ENCODE data around the gene TEKTIP1. TPM values are rescaled to one million over a fixed set of nuclear protein-coding genes. Genes with fewer than 3 reads are reported as not detected.

The TEKTIP1 gene
- total and polyA plus RNA-seq, 10 of the 15 experiments (the other 5 are each of a cell fraction or from before 2014, with no cell fraction given), result 0.18 to 2.6 (median 0.60) TPM; not detected in 5

DNA sequence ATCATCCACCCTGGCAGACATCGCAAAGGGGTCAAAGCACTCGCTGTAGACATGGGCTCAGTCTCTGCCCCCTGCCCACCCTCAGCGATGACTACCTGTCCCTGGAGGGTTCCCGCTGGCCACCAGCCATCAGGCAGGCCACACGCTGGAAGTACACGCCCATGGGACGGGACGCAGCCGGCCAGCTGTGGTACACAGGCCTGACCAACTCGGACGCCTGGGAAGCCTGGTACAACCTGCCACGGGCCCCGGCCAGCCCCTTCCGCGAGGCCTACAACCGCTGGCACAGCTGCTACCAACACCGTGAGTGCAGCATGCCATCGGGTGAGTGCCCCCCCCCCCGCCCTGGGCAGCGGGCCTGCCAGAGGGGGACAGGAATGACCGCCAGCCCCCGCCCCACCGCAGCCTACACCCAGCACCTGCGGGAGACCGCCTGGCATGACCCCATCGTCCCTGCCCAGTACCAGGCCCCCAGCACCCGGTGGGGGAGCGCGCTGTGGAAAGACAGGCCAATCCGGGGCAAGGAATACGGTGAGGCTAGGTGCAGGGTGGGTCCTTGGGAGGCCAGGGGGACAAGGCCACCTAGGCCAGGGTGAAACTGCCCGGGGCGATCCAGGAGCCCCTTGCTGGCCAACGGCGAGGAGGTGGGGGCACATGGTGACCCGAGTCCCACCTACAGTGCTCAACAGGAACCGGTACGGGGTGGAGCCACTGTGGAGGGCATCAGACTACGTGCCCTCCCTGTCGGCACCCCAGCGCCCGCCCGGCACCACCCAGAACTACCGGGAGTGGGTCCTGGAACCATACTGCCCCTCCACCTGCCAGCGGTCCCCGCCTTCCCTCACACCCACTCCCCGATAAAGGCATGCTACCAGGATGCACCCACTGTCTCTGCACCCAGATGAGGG, 4.4 kb downstream of the TEKTIP1 start (continued):
- TF ChIP-seq, protein P1, sequence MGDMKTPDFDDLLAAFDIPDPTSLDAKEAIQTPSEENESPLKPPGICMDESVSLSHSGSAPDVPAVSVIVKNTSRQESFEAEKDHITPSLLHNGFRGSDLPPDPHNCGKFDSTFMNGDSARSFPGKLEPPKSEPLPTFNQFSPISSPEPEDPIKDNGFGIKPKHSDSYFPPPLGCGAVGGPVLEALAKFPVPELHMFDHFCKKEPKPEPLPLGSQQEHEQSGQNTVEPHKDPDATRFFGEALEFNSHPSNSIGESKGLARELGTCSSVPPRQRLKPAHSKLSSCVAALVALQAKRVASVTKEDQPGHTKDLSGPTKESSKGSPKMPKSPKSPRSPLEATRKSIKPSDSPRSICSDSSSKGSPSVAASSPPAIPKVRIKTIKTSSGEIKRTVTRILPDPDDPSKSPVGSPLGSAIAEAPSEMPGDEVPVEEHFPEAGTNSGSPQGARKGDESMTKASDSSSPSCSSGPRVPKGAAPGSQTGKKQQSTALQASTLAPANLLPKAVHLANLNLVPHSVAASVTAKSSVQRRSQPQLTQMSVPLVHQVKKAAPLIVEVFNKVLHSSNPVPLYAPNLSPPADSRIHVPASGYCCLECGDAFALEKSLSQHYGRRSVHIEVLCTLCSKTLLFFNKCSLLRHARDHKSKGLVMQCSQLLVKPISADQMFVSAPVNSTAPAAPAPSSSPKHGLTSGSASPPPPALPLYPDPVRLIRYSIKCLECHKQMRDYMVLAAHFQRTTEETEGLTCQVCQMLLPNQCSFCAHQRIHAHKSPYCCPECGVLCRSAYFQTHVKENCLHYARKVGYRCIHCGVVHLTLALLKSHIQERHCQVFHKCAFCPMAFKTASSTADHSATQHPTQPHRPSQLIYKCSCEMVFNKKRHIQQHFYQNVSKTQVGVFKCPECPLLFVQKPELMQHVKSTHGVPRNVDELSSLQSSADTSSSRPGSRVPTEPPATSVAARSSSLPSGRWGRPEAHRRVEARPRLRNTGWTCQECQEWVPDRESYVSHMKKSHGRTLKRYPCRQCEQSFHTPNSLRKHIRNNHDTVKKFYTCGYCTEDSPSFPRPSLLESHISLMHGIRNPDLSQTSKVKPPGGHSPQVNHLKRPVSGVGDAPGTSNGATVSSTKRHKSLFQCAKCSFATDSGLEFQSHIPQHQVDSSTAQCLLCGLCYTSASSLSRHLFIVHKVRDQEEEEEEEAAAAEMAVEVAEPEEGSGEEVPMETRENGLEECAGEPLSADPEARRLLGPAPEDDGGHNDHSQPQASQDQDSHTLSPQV (IDR thresholded peaks at IDR 0.05), result no peak
- TF ChIP-seq ETV6 (conservative IDR thresholded peaks at IDR 0.05 in 1 of 2, IDR thresholded peaks at IDR 0.05 in 1 of 2; ENCODE audit: borderline replicate concordance in 1 of 2, low read depth in 1 of 2), result no peak
- no peak for TF ChIP-seq TCF3 (IDR thresholded peaks at IDR 0.05; ENCODE audit: borderline replicate concordance, insufficient read depth, low read depth, low read length)
- no peak for TF ChIP-seq POLR2AphosphoS2 (IDR thresholded peaks at IDR 0.05; ENCODE audit: low read depth, low read length)
- no peak for TF ChIP-seq YY1 (IDR thresholded peaks at IDR 0.05; ENCODE audit: low read depth, low read length)
- no peak; the same call in none of the 2 replicates for TF ChIP-seq POLR2A (IDR thresholded peaks at IDR 0.05; ENCODE audit: low read depth, low read length)
- TF ChIP-seq HDGF (IDR thresholded peaks at IDR 0.05), result no peak
- TF ChIP-seq BCL11A (IDR thresholded peaks at IDR 0.05; ENCODE audit: low read depth, low read length), result no peak
- no peak for TF ChIP-seq CTCF (IDR thresholded peaks at IDR 0.05 in 2 of 3, conservative IDR thresholded peaks at IDR 0.05 in 1 of 3; ENCODE audit: control insufficient read depth in 2 of 3, extremely low read depth in 1 of 3, insufficient read depth in 1 of 3, low read depth in 3 of 3, low read length in 3 of 3)
- no peak for TF ChIP-seq HSF1 (IDR thresholded peaks at IDR 0.05; ENCODE audit: low read depth, low read length)
- no peak for TF ChIP-seq ATF7 (IDR thresholded peaks at IDR 0.05; ENCODE audit: low read depth)
- no peak for TF ChIP-seq SUPT20H (IDR thresholded peaks at IDR 0.05; ENCODE audit: borderline replicate concordance, control insufficient read depth, low read depth, low read length)
- TF ChIP-seq NFYA (IDR thresholded peaks at IDR 0.05; ENCODE audit: borderline replicate concordance, low read depth, low read length), result no peak
- TF ChIP-seq CBX3 (IDR thresholded peaks at IDR 0.05; ENCODE audit: borderline replicate concordance, low read depth), result no peak
